ENCODE measurements around the gene ABL1.

ABL1 gene

GRCh38 chr9:130921300-130921988, 86.4 kb downstream of the ABL1 start:
- DNase-seq, result no peak

GRCh38 chr9:130921989-130922892, 87.2 kb downstream of the ABL1 start:
- DNase-seq, result no peak

GRCh38 chr9:130922893-130923610, 88.0 kb downstream of the ABL1 start:
- DNase-seq, result no peak

- no peak for DNase-seq
Measured at GRCh38 chr9:130923611-130924447, 88.8 kb downstream of the ABL1 start.

- no peak for DNase-seq
Measured at GRCh38 chr9:130924448-130924788, 89.4 kb downstream of the ABL1 start.

- no peak for DNase-seq
Measured at GRCh38 chr9:130925050-130925678, 90.1 kb downstream of the ABL1 start.

- DNase-seq, result no peak
Measured at GRCh38 chr9:130927338-130927737, 92.3 kb downstream of the ABL1 start.

GRCh38 chr9:130927995-130928900, 93.2 kb downstream of the ABL1 start:
- DNase-seq, result peak; percentile 63

GRCh38 chr9:130929571-130930038, 94.6 kb downstream of the ABL1 start:
- no peak for DNase-seq

GRCh38 chr9:130930132-130930803, 95.2 kb downstream of the ABL1 start:
- no peak for DNase-seq

- no peak for DNase-seq
Measured at GRCh38 chr9:130930804-130931349, 95.8 kb downstream of the ABL1 start.

- no peak for DNase-seq
Measured at GRCh38 chr9:130931508-130932254, 96.6 kb downstream of the ABL1 start.

GRCh38 chr9:130932255-130933079, 97.4 kb downstream of the ABL1 start:
- DNase-seq, result peak; percentile 15

- peak; percentile 73 for DNase-seq
Measured at GRCh38 chr9:130933114-130934046, 98.3 kb downstream of the ABL1 start.

GRCh38 chr9:130934246-130934645, 99.2 kb downstream of the ABL1 start:
- DNase-seq, result no peak

GRCh38 chr9:130934702-130935647, 99.9 kb downstream of the ABL1 start:
- DNase-seq, result no peak

All from fibroblast of skin of right quadriceps (primary cell).